PC-3 (cell line): ENCODE data around the gene DGCR2.

Experiments used
- CTCF ChIP-seq: fragments of 300-600 bp; sonication (generic); conservative IDR thresholded peaks from 2 replicates; pipeline ENCODE4 v1.5.1; 2017; ENCODE audit warnings: antibody characterized with exemption, low read depth, mild to moderate bottlenecking, low read length
- EZH2 ChIP-seq: fragments of 300-600 bp; sonication (generic); IDR thresholded peaks from one replicate; pipeline ENCODE4 v1.6.1; 2017; ENCODE audit warnings: antibody characterized with exemption, mild to moderate bottlenecking, low read length; ENCODE audit not compliant: unreplicated experiment
- EZH2phosphoT487 ChIP-seq: fragments of 300-600 bp; sonication (generic); IDR thresholded peaks from 2 replicates; pipeline ENCODE4 v1.6.1; 2018; ENCODE audit warnings: mild to moderate bottlenecking, antibody characterized with exemption, low read length, borderline replicate concordance

- TF ChIP-seq CTCF: no peak
- TF ChIP-seq EZH2phosphoT487: no peak
- TF ChIP-seq EZH2: no peak
Measured at GRCh38 chr22:19051381-19052072, 70.7 kb downstream of the DGCR2 start.
